Stimulated activated CD4-positive, alpha-beta T cell treated with anti-CD3 and anti-CD28 coated beads, Interleukin-1b, Interleukin-23, amount 100 ng/mL, for 48 hours (primary cell): ENCODE measurements around the gene ITSN2.
A peak's percentile ranks its signal among the peaks of the same experiment; 100 is the strongest.
"Not testable (repeated sequence)": the region's sequence is repeated elsewhere in the genome, so short reads cannot be mapped to it uniquely, and the experiment has no call there.

Source experiments
- DNase-seq: peaks from one replicate; pipeline ENCODE4 v3.0.0-alpha.2; 2020

ITSN2 gene

GRCh38 chr2:24362253-24362652, 1.9 kb upstream of the ITSN2 start:
- DNase-seq = no peak

GRCh38 chr2:24360963-24361330, 611 bp upstream of the ITSN2 start:
- DNase-seq = no peak

GRCh38 chr2:24359129-24360049, 947 bp downstream of the ITSN2 start:
- DNase-seq = peak; percentile 49

GRCh38 chr2:24357767-24358166, 2.6 kb downstream of the ITSN2 start:
- not testable (repeated sequence) for DNase-seq

GRCh38 chr2:24357115-24357514, 3.2 kb downstream of the ITSN2 start:
- DNase-seq = not testable (repeated sequence)

- no peak for DNase-seq
Measured at GRCh38 chr2:24354957-24355356, 5.4 kb downstream of the ITSN2 start.

GRCh38 chr2:24354395-24354794, 5.9 kb downstream of the ITSN2 start:
- DNase-seq = no peak

GRCh38 chr2:24353973-24354372, 6.4 kb downstream of the ITSN2 start:
- DNase-seq = no peak

- no peak for DNase-seq
Measured at GRCh38 chr2:24353364-24353763, 7.0 kb downstream of the ITSN2 start.

GRCh38 chr2:24352664-24353063, 7.7 kb downstream of the ITSN2 start:
- DNase-seq = no peak

GRCh38 chr2:24351981-24352380, 8.4 kb downstream of the ITSN2 start:
- no peak for DNase-seq

GRCh38 chr2:24351627-24351938, 8.8 kb downstream of the ITSN2 start:
- DNase-seq = no peak

GRCh38 chr2:24350826-24351626, 9.3 kb downstream of the ITSN2 start:
- DNase-seq = no peak

- no peak for DNase-seq
Measured at GRCh38 chr2:24349097-24349496, 11.2 kb downstream of the ITSN2 start.

- DNase-seq = no peak
Measured at GRCh38 chr2:24345937-24346336, 14.4 kb downstream of the ITSN2 start.

- no peak for DNase-seq
Measured at GRCh38 chr2:24343225-24343882, 17.0 kb downstream of the ITSN2 start.

- no peak for DNase-seq
Measured at GRCh38 chr2:24342110-24342910, 18.0 kb downstream of the ITSN2 start.

GRCh38 chr2:24339856-24340262, 20.5 kb downstream of the ITSN2 start:
- DNase-seq = no peak

- DNase-seq = not testable (repeated sequence)
Measured at GRCh38 chr2:24339098-24339497, 21.2 kb downstream of the ITSN2 start.

GRCh38 chr2:24337890-24338289, 22.4 kb downstream of the ITSN2 start:
- no peak for DNase-seq

- DNase-seq = no peak
Measured at GRCh38 chr2:24336811-24337210, 23.5 kb downstream of the ITSN2 start.

GRCh38 chr2:24334245-24334633, 26.1 kb downstream of the ITSN2 start:
- no peak for DNase-seq
